Cardiac muscle cell (in vitro differentiated cells and primary cell): ENCODE data around the gene PTRH2. TPM values are rescaled to one million over a fixed set of nuclear protein-coding genes. Genes with fewer than 3 reads are reported as not detected.

Experiments
- DNase-seq, 2 donors: peaks; one replicate each; pipeline versions ENCODE4 v3.0.0 to v3.0.0-alpha.2; 2010 to 2017; ENCODE audit warnings: low read depth in 1 of 2, low spot score in 1 of 2
- H3K27ac ChIP-seq: fragments of 200-600 bp; sonication (generic); 2 replicates; pipeline ENCODE4 v1.5.1; 2016
- H3K27me3 ChIP-seq: fragments of 200-600 bp; sonication (generic); 2 replicates; pipeline ENCODE4 v1.6.0; 2016; ENCODE audit warnings: control low read depth
- H3K36me3 ChIP-seq: fragments of 200-600 bp; sonication (generic); 2 replicates; pipeline ENCODE4 v1.5.1; 2016; ENCODE audit warnings: control low read depth
- H3K4me1 ChIP-seq: fragments of 200-600 bp; sonication (generic); 2 replicates; pipeline ENCODE4 v1.8.1; 2017; ENCODE audit warnings: low read depth, mild to moderate bottlenecking, mixed run types
- H3K4me3 ChIP-seq: fragments of 200-600 bp; sonication (generic); 2 replicates; pipeline ENCODE4 v1.5.1; 2016; ENCODE audit warnings: mild to moderate bottlenecking
- H3K9me3 ChIP-seq: fragments of 200-600 bp; sonication (generic); 2 replicates; pipeline ENCODE4 v1.5.1; 2017; ENCODE audit warnings: low read depth, mild to moderate bottlenecking, control low read depth
- polyA plus RNA-seq: library from polyadenylated mRNA; unstranded; fragments of >200 nt; fragmentation: Nextera tagmentation; extraction: Ambion mirVana; gene quantifications from 2 replicates; pipeline ENCODE4 v1.2.1, GENCODE V29; 2016
- total RNA-seq: library from RNA; depleted of rRNA; stranded (reverse); fragments of >200 nt; gene quantifications from 2 replicates; pipeline ENCODE4 v1.2.3, GENCODE V29; 2016
- TF ChIP-seq, protein P1 (sequence below): IDR thresholded peaks from 2 replicates; pipeline ENCODE4 v1.5.1; 2012; ENCODE audit warnings: low read depth, mild to moderate bottlenecking, low read length

PTRH2 gene
- total and polyA plus RNA-seq, 2 experiments from 2014 or later = 9.3 to 17.7 TPM

DNA sequence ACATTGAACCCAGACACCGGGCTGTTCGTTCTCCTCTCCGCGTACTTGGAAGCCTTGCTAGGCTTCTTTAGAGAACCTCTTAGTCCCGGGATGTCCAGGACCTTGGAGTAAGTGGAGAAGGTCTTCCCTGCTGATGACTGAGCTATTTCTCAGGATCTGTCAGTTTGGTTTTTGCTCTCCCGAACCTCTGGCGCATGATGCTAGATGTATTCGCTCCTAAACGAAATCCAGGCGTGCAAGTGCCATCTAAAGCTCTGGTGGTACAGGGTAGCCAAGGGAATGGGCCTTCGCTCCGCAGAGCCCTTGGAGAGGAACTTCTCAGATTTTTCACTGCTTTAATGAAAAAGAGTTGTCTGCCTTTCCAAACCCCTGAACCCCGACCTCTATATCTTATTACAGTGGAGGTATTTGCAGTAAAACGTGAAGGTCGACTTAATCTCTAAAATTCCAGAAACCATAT, 771 bp upstream of the PTRH2 start:
- Histone ChIP-seq H3K9me3 (no peaks in the 10 kb centered on the region), H3K27me3 (no peaks in the 10 kb centered on the region), H3K36me3 (no peaks in the 10 kb centered on the region), H3K27ac (peak overlapping the region; percentile 90), H3K4me3 (peak overlapping the region; percentile 81), H3K4me1 (peaks cover 17% of the 10 kb centered on the region)
- DNase-seq = peak in 1 of 2 donors; percentile 39
- TF ChIP-seq, protein P1, sequence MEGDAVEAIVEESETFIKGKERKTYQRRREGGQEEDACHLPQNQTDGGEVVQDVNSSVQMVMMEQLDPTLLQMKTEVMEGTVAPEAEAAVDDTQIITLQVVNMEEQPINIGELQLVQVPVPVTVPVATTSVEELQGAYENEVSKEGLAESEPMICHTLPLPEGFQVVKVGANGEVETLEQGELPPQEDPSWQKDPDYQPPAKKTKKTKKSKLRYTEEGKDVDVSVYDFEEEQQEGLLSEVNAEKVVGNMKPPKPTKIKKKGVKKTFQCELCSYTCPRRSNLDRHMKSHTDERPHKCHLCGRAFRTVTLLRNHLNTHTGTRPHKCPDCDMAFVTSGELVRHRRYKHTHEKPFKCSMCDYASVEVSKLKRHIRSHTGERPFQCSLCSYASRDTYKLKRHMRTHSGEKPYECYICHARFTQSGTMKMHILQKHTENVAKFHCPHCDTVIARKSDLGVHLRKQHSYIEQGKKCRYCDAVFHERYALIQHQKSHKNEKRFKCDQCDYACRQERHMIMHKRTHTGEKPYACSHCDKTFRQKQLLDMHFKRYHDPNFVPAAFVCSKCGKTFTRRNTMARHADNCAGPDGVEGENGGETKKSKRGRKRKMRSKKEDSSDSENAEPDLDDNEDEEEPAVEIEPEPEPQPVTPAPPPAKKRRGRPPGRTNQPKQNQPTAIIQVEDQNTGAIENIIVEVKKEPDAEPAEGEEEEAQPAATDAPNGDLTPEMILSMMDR = no peak

DNA sequence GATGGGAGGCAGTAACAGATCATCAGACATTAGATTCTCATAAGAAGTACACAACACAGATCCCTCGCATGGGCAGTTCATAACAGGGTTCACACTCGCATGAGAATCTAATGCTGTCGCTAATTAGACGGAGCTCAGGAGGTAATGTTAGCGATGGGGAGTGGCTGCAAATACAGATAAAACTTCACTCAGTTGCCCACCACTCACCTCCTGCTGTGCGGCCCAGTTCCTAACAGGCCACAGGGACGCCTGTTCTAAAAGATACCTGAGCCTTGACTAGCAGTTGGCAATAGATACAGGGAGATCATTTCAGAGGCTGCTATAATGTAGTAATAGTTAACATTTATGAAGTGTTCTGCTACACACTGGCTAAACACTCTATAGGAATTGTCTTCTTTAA, 4.9 kb downstream of the PTRH2 start:
- H3K27ac ChIP-seq = no peak overlapping the region
- no peak overlapping the region for H3K4me3 ChIP-seq
- peaks cover 20% of the 10 kb centered on the region for H3K36me3 ChIP-seq
- DNase-seq = no peak
- TF ChIP-seq, protein P1 = no peak
- peaks cover 6% of the 10 kb centered on the region for H3K4me1 ChIP-seq
- no peaks in the 10 kb centered on the region for H3K9me3 ChIP-seq
- no peaks in the 10 kb centered on the region for H3K27me3 ChIP-seq

GRCh38 chr17:59699786-59700185, 7.4 kb downstream of the PTRH2 start:
- no peak overlapping the region for H3K4me3 ChIP-seq
- TF ChIP-seq, protein P1 = no peak
- no peaks in the 10 kb centered on the region for H3K9me3 ChIP-seq
- no peaks in the 10 kb centered on the region for H3K27me3 ChIP-seq
- H3K27ac ChIP-seq = no peak overlapping the region
- no peak for DNase-seq
- H3K4me1 ChIP-seq = no peaks in the 10 kb centered on the region
- H3K36me3 ChIP-seq = peaks cover 34% of the 10 kb centered on the region

- H3K9me3 ChIP-seq = no peaks in the 10 kb centered on the region
- TF ChIP-seq, protein P1 = no peak
- DNase-seq = no peak
- H3K4me1 ChIP-seq = no peaks in the 10 kb centered on the region
- no peak overlapping the region for H3K27ac ChIP-seq
- no peaks in the 10 kb centered on the region for H3K27me3 ChIP-seq
- H3K4me3 ChIP-seq = no peak overlapping the region
- H3K36me3 ChIP-seq = peaks cover 39% of the 10 kb centered on the region
Observed at GRCh38 chr17:59699218-59699617, 8.0 kb downstream of the PTRH2 start.

DNA sequence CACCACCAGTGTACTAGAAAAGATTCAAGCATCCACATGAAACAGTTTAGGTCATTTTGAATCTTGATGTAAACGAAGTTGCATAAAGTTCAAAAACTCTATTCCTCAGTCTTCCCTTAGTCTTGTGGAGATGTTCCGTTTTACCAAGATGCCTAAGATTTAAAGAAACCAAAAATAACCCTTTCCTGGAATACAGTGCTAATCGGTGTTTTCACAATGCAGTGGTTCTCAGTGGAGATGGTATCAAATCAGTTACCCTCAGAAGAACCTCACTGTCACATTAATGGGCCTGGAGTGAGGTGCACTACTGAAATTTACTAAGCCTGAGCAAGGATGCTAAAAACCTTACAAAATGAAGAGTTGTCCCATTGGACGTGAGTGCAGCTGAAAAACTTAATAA, 9.1 kb downstream of the PTRH2 start:
- Histone ChIP-seq H3K9me3 (no peaks in the 10 kb centered on the region), H3K27me3 (no peaks in the 10 kb centered on the region), H3K36me3 (peaks cover 48% of the 10 kb centered on the region), H3K27ac (no peak overlapping the region), H3K4me3 (no peak overlapping the region), H3K4me1 (no peaks in the 10 kb centered on the region)
- TF ChIP-seq, protein P1 = no peak
- no peak for DNase-seq
